MM.1S (cell line): ENCODE results near the gene QPCT.
A peak's percentile ranks its signal among the peaks of the same experiment; 100 is the strongest.

ENCODE experiments used
- CTCF ChIP-seq: fragments of 300-600 bp; sonication (generic); IDR thresholded peaks from 2 replicates; pipeline ENCODE4 v1.5.1; 2016; ENCODE audit warnings: antibody characterized with exemption, low read length, mixed read lengths
- EZH2 ChIP-seq: fragments of 300-600 bp; sonication (generic); optimal IDR thresholded peaks from 2 replicates; pipeline ENCODE3; 2017; ENCODE audit warnings: low read depth, mild to moderate bottlenecking, antibody characterized with exemption, low read length, mixed read lengths
- EZH2phosphoT487 ChIP-seq: fragments of 300-600 bp; sonication (generic); IDR thresholded peaks from 2 replicates; pipeline ENCODE4 v1.6.1; 2018; ENCODE audit warnings: antibody characterized with exemption, low read length

- TF ChIP-seq EZH2phosphoT487 (no peak), CTCF (peak; percentile 4; the same call in 1 of the 2 replicates), EZH2 (no peak)
Observed at GRCh38 chr2:37389395-37389794, 45.0 kb downstream of the QPCT start.
